ENCODE results near the gene FBXL4.

GRCh38 chr6:98974309-98974708, 26.6 kb upstream of the FBXL4 start:
- TF ChIP-seq ARNTL (CRISPR knock-in tag; IDR thresholded peaks at IDR 0.05; ENCODE audit: borderline replicate concordance, low read depth): no peak
- TF ChIP-seq RARB (CRISPR knock-in tag; IDR thresholded peaks at IDR 0.05): no peak
- no peak for TF ChIP-seq PATZ1 (CRISPR knock-in tag; IDR thresholded peaks at IDR 0.05; ENCODE audit: borderline replicate concordance)
- no peak for TF ChIP-seq ZC3H10 (CRISPR knock-in tag; IDR thresholded peaks at IDR 0.05)
- TF ChIP-seq PPARA (CRISPR knock-in tag; IDR thresholded peaks at IDR 0.05; ENCODE audit: borderline replicate concordance): no peak
